Limb (tissue), 2 donors: ENCODE data around the gene PIKFYVE.
"Not testable (repeated sequence)": the region's sequence is repeated elsewhere in the genome, so short reads cannot be mapped to it uniquely, and the experiment has no call there.

Source experiments
- DNase-seq, 2 donors: peaks; one replicate each; pipeline ENCODE4 v3.0.0-alpha.2; 2016; ENCODE audit errors: extremely low spot score in 2 of 2

PIKFYVE gene

DNA sequence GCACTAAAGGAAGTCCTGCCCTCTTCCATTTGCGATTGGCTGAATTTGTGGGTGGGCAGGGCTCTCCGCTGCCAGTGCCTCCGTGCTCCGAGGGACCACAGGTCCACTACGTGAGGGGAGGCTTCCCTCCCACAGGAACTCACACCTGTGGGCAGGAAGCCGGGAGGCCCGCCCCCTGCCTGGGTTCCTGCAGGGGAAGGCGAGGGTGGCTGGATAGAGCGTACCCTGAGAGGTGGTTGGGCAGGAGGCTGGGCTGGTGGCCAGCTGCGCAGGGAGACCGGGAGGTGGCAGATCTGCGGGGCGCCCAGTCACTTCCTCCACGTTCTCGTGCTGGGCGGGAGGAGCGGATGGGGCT, 93.6 kb downstream of the PIKFYVE start:
- peak in 1 of 2 donors; percentile 29 for DNase-seq

DNA sequence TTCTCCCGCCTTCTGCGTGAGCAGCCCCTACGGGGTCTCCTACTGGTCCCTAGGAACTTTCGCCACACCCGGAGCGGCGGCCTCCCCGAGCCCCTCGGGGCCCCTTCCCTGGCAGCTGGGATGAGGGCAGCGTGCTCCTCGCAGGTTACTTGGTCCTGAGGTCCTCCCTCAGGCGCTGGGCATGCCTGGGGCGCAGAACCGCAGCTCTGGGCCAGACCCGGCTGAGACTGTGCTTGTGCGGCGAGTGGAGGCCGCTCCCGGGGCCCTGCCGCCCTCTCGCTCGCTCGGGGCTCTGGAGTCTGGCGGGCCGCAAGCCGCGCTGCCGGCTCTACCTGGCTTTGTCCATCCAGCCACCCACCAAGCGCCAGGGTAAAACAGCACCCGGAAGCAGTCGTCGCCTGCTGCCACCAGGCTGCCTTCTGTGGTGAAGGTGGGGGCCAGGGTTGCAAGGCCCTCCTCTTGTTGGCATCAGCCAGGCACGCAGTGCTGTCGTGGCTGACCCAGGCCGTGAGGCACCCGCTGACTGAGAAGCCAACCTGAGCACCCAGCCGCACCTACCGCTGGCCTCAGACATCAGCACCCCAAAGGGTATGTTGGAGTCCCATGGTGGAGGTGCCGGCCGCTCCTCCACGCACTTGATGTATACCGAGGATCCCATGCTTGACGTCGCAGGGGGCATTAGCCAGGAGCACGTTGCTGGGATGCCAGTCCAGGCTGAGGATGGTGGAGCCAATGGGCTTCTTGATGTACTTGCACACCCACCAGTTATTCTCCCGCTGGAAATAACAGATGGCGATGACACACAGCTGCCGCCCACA, 94.4 kb downstream of the PIKFYVE start:
- no peak for DNase-seq

DNA sequence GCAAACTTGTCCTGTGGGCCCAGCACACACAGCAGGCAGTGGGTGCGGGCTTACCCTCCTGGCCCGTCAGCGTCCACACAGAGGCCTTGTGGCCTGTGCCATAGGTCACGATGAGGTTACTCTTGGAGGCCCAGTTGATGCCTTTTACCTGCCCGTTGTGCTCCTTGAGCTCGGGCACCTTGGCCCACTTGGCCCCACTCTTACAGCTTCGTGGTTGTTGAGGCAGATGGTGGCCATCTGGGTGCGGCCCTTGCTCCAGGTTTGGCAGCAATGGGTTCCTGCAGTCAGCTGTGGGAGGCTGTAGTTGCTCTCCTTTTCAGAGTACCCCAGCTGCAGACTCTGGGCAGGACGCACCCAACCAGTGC, 95.0 kb downstream of the PIKFYVE start:
- DNase-seq: no peak

DNA sequence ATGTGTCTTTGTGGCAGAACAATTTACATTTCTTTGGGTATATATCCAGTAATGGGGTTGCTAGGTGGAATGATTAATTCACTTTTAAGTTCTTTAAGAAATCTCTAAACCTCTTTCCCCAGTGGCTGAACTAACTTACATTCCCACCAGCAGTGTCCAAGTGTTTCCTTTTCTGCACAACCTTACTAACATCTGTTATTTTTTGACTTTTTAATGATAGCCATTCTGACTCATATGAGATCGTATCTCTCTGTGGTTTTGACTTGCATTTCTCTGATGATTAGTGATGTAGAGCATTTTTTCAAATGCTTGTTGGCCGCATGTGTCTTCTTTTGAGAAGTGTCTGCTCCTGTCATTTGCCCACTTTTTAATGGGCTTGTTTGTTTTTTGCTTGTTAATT, 97.4 kb downstream of the PIKFYVE start:
- DNase-seq: no peak

DNA sequence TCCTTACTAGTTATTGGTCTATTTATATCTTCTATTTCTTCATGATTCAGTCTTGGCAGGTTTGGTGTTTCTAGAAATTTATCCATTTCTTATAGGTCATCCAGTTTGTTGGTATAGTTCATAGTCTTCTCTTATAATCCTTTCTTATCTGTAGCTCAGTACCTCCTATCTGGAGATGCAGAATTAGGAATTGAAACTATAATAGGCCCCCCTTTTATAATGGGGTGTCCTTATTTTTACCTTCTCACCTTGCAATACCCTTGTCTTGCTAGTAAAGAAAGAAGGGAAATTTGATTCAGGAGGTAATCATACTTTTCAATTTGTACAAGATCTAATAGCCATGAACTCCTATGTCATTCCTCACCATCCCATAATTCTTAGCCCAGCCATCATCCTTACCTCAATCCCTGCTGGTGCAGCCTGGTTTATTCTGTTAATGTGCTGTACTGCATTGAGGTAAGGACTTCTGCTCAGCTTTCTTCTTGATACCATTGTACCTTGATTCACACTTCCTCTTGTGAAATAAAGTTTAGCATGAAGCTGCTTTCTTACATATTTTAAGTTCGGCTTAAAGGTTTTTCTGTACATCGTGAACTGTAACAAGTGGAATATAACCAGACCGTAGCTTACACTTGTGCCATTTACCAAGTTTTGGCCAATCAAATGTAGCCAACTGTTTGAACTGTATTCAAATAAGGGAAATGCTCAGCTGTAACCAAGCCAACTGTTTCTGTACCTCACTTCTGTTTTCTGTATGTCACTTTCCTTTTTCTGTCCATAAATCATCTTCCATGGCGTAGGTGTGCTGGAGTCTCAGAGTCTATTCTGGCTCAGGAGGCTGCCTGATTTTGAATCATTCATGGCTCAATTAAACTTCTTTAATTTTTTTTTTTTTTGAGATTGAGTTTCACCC, 100.4 kb downstream of the PIKFYVE start:
- no peak for DNase-seq

DNA sequence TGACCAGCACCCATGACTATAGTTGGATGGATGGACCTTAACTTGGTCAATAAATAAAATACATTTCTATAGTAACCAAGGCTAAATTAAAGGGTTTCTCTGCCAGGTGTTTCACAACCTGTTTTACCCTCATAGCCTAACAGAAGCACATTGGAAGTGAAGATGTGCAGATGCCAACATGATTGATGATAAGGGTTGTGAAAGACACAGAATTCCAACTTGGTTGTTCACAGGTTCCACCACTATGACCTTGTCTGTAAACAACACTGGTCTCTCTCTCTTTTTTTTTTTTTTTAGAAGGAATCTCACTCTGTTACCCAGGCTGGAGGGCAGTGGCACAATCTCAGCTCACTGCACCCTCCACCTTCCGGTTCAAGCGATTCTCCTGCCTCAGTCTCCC, 103.0 kb downstream of the PIKFYVE start:
- no peak for DNase-seq

DNA sequence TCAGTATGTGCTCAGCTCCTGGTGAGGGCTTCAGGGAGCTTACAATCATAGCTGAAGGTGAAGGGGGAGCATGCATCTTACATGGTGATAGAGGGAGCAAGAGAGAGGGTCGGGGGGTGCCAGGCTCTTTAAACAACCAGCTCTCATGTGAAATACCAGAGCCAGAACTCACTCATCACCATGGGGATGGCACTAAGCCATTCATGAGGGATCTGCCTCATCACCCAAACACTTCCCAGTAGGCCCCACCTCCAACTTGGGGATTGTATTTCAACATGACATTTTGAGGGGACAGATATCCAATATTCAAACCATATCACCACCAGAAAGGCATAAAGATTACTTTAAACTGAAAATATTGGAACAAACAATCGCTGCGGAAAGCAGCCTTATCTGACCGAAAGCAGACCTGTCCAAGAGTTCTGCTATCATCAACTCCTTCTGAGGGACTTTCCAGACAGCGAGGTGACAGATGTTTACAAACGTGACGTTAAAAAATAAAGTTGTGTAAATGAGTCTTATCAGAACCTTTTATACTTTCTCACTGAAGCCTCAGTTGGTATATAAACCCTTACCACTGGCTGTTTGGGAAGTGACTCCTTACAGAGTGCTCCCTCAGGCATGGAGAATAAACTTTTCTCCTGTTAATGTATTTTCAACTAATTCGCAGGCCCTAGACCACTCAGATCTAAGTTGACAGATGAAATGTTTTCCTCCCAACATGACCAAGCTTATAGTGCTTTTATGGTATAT, 105.0 kb downstream of the PIKFYVE start:
- no peak for DNase-seq

DNA sequence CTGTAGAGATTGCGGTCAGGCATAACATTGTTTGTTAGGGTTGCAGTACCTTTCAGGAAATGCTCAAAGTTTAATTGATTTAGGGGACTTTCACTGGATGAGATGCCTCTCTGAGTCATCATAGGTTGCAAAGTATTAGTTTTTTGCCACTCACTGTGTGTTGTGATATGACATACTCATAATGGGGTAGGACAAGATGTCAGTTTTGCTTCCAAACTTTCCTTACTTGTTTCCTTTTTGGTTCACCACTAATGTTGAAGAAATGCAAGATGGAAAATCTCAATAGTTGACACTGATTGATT, 105.5 kb downstream of the PIKFYVE start:
- no peak for DNase-seq

DNA sequence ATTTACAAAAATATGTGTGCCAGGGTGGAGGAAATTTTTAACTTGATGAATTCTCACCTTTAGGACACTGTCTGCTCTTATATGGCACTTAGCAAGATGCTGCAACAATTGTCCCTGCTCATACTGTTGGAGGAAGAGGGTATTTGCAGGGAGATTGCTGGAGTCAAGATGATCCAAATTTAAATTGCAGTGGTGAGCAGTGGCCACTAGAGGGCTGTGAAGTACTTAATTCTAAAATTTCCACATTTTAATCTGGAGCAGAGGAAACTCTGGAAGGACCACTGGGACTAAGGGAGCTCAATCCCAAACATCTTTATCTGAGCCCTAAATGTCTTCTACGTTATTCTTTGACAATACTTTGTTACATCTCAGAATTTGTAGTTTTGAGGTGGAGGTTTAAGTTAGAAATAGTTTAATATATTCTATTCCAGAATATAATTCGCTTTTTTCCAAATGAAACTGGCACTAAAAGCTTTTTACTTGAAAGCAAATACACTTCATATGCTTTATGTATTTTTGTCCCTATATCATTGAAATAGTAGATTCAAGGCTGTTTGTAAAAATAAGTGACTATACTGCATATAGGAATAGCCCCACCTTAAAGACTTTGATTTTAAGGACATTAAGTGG, 107.5 kb downstream of the PIKFYVE start:
- DNase-seq: peak; percentile 48 to 61

DNA sequence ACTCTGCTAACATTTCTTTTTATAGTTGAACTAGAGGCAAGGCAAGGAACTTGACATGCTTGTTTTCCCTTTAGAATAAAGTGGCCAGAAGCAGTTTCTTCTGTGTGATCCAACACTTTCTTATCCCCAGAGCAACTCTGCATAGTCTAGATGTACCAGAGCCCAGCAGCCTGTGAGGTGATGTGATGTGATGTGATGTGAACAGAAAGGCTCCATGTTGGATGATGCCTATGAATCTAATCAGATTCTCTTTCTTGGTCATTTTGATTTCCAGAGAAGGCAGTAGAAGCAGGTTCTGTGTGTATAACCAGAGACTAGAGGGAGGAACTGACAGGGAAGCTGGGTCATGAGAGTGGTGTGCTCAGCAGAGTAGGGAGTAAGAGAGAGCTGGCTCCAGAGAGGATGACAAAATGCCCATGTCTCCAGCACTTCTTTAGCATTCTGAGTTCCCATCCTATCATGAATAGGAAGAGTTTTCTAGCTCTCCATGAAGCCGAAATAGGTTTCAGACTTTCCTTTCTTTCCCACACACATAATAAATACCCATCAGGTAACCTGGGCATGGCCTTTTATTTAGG, 109.5 kb downstream of the PIKFYVE start:
- DNase-seq: no peak

DNA sequence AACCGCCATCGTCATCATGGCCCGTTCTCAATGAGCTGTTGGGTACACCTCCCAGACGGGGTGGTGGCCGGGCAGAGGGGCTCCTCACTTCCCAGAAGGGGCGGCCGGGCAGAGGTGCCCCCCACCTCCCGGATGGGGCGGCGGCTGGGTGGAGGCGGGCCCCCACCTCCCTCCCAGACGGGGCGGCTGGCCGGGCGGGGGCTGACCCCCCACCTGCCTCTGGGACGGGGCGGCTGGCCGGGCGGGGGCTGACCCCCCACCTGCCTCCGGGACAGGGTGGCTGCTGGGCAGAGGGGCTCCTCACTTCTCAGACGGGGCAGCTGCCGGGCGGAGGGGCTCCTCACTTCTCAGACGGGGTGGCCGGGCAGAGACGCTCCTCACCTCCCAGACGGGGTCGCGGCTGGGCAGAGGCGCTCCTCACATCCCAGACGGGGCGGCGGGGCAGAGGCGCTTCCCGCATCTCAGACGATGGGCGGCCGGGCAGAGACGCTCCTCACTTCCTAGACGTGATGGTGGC, 111.3 kb downstream of the PIKFYVE start:
- not testable (repeated sequence) for DNase-seq

DNA sequence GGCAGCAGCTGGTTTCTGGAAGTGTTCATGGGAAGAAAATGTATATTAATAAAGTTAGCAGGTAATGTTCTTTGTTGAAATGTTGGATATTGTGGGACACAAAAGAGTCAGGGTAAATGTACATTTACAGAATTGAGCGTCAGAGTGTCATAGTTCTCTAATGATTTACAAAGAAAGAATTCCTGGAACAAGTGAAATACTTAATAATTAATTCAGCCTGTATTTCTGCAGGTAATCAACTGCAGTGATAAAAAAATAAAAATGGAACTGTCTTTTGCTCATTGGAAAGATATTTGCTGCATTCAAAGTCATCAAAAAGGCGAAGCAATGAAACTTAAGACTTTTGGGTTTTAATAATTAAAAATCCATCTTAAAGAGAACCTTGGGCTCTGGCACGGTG, 113.1 kb downstream of the PIKFYVE start:
- no peak for DNase-seq

DNA sequence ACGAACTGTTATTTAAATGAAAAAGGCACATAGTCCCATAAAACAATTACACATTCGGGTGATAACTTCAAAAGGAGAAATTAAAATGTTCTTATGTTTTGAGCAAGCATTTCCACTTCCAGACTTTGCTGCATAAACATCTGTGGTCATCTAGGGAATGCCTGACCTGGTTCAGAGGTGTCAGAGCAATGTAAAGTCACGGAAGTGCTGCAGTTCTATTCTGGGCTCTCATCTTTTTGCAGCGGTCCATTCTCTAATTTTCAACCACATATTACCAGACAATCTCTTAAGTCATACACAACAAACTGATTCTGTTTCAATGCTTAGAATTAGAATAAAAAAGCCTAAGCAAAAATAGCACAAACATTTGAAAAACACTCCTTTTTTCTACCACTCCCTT, 118.6 kb downstream of the PIKFYVE start:
- no peak for DNase-seq

DNA sequence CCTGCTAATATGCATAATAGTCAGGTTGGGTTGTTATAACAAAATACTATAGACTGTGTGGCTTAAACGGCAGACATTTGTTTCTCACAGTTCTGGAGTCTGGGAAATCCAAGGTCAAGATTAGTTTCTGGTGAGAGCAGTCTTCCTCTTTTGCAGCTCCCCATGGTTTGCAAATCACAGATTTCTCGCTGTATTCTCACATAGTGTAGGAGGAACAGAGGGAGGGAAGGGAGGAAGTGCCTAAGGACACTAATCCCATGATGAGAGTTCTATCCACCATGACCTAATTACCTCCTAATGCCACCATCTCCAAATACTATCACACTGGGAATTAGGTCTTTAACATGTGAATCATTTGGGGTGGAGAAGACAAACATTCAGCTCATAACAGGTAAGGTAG, 120.5 kb downstream of the PIKFYVE start:
- DNase-seq: no peak

DNA sequence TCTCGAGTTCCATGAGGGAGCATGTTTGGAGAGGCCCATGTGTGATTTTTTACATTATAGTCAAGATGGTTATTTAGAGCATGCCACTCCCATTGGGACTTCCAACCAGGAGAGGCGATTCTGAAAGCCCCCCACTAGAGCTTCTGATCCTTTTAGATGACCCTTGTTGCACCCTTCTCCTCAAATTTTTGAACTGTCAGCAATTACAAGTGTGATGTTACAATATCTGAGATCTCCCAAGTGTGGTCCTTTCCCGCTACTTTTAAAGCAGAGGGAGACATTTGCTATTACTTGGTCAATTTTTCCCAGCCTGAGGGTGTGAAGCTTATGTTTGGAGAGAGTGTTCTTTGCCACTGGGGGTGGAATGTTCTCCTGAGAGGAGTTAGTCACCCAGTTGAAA, 123.9 kb downstream of the PIKFYVE start:
- DNase-seq: no peak

DNA sequence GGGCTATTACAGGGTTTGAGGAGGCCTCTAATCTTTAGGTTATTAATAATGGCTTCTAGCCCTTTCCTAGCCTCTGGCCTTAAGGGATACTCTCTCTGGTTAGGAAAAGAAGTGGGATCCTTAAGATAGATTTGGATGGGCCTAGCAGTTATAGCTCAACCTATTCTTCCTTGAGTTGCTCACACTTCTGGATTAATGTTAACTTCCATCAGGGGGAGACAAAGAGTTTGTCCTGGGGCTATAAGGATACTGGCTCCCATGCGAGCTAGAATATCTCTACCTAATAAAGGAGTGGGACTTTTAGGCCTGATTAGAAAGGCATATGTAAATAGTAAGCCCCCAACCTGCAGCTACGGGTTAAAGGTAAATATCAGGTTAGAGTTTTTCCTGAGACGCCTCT, 126.2 kb downstream of the PIKFYVE start:
- DNase-seq: no peak

DNA sequence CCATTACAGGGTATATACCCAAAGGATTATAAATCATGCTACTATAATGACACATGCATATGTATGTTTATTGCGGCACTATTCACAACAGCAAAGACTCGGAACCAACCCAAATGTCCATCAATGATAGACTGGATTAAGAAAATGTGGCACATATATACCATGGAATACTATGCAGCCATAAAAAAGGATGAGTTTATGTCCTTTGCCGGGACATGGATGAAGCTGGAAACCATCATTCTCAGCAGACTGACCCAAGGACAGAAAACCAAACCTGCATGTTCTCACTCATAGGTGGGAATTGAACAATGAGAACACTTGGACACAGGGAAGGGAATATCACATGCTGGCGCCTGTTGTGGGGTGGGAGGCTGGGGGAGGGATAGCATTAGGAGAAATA, 130.7 kb downstream of the PIKFYVE start:
- not testable (repeated sequence) for DNase-seq

DNA sequence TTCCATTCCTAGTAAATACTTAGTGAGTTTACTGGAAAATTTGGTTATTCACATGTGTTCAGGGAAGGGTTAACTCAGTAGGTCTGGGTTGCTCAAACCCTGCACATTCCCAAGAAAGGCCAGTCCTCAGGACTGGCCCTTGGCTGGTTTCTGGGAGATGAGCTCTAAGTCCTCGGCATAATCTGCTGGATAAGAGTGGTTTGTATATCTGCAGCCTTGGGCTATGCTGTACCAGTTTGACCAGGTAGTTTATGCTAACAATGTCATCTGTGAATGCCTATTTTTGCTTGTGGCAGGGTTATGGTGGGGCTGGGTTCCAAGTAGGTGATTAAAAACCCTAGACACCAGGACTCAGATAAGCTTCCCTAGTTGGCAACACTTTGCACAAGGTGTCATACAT, 133.1 kb downstream of the PIKFYVE start:
- DNase-seq: no peak

DNA sequence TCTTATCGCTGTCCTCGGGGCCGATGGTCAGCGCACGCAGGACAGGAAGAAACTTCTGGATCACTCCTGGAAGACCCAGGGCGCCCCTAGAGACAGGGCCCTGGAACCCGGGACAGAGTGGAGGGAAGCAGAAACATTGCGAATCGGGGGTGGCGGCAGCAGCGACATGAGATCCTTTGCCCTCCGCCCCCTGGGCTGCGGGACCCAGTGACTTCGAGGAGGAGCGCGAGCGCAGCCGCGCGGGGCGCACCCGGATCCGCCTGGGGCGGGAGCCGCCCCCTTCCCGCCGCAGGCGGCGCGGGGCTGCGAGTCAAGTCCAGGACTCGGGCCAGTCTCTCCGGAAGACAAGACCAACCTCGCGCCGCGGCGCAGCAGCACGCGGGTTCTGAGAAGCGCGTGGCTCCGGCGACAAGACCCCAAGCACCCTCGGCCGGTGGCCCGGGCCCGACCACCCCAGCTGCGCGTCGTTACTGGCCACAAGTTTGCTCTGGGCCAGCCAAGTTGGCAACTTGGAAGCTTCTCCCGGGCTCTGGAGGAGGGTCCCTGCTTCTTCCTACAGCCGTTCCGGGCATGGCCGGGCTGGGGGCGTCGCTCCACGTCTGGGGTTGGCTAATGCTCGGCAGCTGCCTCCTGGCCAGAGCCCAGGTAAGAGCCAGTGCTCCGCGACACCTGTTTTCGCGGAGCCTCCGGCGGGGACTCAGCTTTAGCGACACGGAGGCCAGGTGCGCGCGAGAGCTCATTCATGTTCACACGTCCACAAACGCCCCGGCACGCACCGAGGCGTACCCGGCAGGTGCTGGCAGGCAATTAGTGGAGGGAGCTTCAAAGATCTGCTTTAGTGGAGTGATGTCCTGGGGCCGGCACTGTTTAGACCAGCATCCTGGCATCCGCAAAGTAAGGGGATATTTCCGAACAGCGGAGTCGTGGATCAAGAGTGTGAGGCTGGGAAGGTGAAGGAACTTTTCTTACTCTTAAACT, 140.7 kb downstream of the PIKFYVE start, which contains the start of gene PTH2R:
Gene PTH2R (plus strand): TSS at position 319 of the 978 bp plus-strand sequence. CDS start 252 bp downstream, at position 571.
- peak in 1 of 2 donors; percentile 59 for DNase-seq

DNA sequence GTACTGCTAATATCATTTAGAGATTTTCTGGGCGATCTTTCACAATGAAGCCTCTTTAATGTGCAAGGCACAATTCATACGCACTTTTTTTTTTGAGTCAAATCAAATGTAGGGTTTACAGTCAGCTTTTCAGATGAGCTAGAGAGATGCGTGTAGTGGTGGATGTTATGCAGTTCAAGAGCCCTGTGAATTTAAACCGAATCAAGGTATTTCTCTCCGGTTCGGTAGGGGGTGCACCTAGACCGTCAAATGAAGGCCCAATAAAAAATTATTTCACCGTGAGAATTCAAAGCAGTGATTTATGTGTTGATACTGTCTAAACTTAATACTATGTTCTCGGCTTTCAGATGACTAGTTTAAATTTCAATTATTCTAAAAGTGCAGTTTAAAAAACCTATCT, 141.6 kb downstream of the PIKFYVE start:
- peak; percentile 50 to 65 for DNase-seq
